ENCODE results near the gene LHX8. TPM values are rescaled to one million over a fixed set of nuclear protein-coding genes. Genes with fewer than 3 reads are reported as not detected.
"Not testable (repeated sequence)": the region's sequence is repeated elsewhere in the genome, so short reads cannot be mapped to it uniquely, and the experiment has no call there.

The LHX8 gene
- total and polyA plus RNA-seq, 7 experiments from 2014 or later, result not detected

DNA sequence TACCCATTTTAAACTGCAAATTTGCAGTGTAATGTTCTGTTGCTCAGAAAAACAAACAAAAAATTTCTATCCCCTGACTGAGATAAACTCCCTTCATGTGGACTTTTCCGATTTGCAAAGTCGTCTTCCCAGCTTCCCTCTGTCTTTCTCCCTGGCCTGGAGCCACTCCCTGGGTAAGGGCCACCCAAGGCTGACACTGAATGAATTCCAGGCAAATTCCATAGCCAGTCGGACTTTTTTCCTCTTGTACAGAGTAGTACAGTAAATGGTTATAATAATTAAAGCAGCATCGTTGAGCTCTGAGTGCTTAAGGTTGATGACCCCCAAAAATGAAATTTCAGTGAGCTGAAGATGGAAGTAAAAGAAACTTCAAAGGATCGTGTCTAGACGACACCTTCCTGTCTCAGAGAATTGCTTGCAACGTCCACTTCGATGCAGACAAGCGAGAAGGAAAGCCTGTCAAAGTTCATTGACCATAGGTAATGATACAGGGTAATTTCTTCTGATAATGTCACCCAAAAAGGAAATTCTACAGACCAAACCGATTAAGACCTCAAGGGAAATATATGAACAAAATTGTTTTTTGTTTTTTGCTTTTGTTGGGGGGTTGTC is 33.6 kb upstream of the LHX8 start:
- H3K36me3 Mint-ChIP-seq, result no peaks in the 10 kb centered on the region
- intact Hi-C loops (cut with micrococcal nuclease), result no loop called here
- ATAC-seq (no peak), DNase-seq (no peak)
- no peaks in the 10 kb centered on the region for H3K9me3 ChIP-seq (ENCODE audit: control insufficient read depth in 2 of 3, low read length in 3 of 3)
- no peaks in the 10 kb centered on the region for H3K4me1 Mint-ChIP-seq
- no peak overlapping the region for H3K4me3 Mint-ChIP-seq
- ChIA-PET CTCF (no interaction called here), POLR2A (no interaction called here)
- no peak overlapping the region for H3K4me3 ChIP-seq (ENCODE audit: low read length)
- H3K27ac ChIP-seq (ENCODE audit: low read depth, low read length), result no peak overlapping the region
- no peaks in the 10 kb centered on the region for H3K36me3 ChIP-seq (ENCODE audit: control insufficient read depth in 2 of 3, insufficient read depth in 3 of 3, low read length in 3 of 3)
- H3K4me1 ChIP-seq (ENCODE audit: control insufficient read depth in 2 of 2, insufficient read depth in 2 of 2, low read length in 2 of 2), result no peaks in the 10 kb centered on the region
- no peaks in the 10 kb centered on the region for H3K27me3 Mint-ChIP-seq
- H3K9me3 Mint-ChIP-seq, result peaks cover 0 to 2% (median 0%) of the 10 kb centered on the region in 11 donors
- no peak overlapping the region for H3K27ac Mint-ChIP-seq
- H3K27me3 ChIP-seq (ENCODE audit: control insufficient read depth in 2 of 2, insufficient read depth in 2 of 2, low read length in 2 of 2), result no peaks in the 10 kb centered on the region

DNA sequence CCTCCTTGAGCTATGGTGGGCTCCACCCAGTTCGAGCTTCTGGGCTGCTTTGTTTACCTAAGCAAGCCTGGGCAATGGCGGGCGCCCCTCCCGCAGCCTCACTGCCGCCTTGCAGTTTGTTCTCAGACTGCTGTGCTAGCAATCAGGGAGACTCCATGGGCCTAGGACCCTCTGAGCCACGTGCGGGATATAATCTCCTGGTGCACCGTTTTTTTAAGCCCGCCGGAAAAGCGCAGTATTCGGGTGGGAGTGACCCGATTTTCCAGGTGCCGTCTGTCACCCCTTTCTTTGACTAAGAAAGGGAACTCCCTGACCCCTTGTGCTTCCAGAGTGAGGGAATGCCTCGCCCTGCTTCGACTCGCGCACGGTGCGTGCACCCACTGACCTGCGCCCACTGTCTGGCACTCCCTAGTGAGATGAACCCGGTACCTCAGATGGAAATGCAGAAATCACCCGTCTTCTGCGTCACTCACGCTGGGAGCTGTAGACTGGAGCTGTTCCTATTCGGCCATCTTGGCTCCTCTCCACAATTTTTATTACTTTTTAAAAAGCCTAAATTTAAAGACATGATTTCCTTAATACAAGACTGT is 21.7 kb upstream of the LHX8 start:
- POLR2A ChIA-PET; H3K27ac ChIP-seq (ENCODE audit: low read depth, low read length); intact Hi-C loops (cut with micrococcal nuclease); ATAC-seq; H3K27me3 Mint-ChIP-seq; H3K4me3 Mint-ChIP-seq; H3K36me3 Mint-ChIP-seq; H3K9me3 ChIP-seq (ENCODE audit: control insufficient read depth in 2 of 3, low read length in 3 of 3); H3K27ac Mint-ChIP-seq; H3K27me3 ChIP-seq (ENCODE audit: control insufficient read depth in 2 of 2, insufficient read depth in 2 of 2, low read length in 2 of 2); H3K9me3 Mint-ChIP-seq; DNase-seq; H3K4me1 Mint-ChIP-seq; H3K36me3 ChIP-seq (ENCODE audit: control insufficient read depth in 2 of 3, insufficient read depth in 3 of 3, low read length in 3 of 3); H3K4me3 ChIP-seq (ENCODE audit: low read length); CTCF ChIA-PET; H3K4me1 ChIP-seq (ENCODE audit: control insufficient read depth in 2 of 2, insufficient read depth in 2 of 2, low read length in 2 of 2): not testable (repeated sequence)

DNA sequence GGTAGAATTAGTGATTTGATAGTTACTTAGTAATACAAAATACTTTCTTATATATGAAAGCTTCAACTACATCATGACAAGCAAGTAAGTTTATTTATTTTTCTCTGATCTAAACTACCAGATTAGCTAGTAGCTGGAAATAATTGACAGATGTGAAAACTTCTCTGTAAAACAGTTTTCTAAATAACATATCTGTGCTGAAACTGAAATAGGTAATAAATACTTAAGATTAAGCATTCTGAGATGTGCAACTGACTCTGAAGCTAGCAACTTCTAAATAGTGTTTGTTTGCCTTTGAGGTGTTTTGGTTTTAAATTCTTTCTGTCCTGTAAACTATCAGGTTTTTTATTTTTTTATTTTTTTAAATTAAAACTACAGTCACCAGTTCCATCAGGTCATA is 18.5 kb upstream of the LHX8 start:
- H3K27me3 ChIP-seq (ENCODE audit: control insufficient read depth in 2 of 2, insufficient read depth in 2 of 2, low read length in 2 of 2), result no peaks in the 10 kb centered on the region
- ChIA-PET POLR2A (no interaction called here), CTCF (no interaction called here)
- Mint-ChIP-seq H3K4me3 (no peak overlapping the region), H3K9me3 (peaks cover 0 to 6% (median 3%) of the 10 kb centered on the region in 11 donors), H3K27me3 (peaks cover 0 to 15% (median 0%) of the 10 kb centered on the region in 5 donors), H3K27ac (no peak overlapping the region), H3K36me3 (no peaks in the 10 kb centered on the region), H3K4me1 (no peaks in the 10 kb centered on the region)
- no peaks in the 10 kb centered on the region for H3K36me3 ChIP-seq (ENCODE audit: control insufficient read depth in 2 of 3, insufficient read depth in 3 of 3, low read length in 3 of 3)
- H3K9me3 ChIP-seq (ENCODE audit: control insufficient read depth in 2 of 3, low read length in 3 of 3), result no peaks in the 10 kb centered on the region
- no peak for ATAC-seq
- no peak overlapping the region for H3K27ac ChIP-seq (ENCODE audit: low read depth, low read length)
- DNase-seq, result no peak
- no peaks in the 10 kb centered on the region for H3K4me1 ChIP-seq (ENCODE audit: control insufficient read depth in 2 of 2, insufficient read depth in 2 of 2, low read length in 2 of 2)
- intact Hi-C loops (cut with micrococcal nuclease), result no loop called here
- no peak overlapping the region for H3K4me3 ChIP-seq (ENCODE audit: low read length)

DNA sequence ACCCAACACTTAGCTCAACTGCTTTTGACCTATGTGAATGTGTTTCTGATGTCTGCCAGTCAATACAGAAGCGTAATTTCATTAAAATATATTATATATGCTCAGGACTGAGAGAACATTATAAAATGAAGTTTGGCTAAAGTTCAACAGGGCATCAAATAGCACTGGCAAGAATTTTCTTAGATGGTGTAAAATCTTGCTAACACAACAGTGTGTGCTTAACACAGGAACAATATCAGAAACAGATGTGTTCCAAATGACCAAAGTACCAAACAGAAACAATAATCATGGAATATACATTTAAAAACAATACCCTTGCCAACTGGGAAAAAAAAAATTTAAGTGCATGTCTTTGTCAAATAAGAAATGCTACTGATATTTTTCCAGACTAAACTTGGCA is 10.4 kb upstream of the LHX8 start:
- Mint-ChIP-seq H3K36me3 (peaks cover 0 to 4% (median 0%) of the 10 kb centered on the region in 5 donors), H3K4me1 (peaks cover 0 to 1% (median 0%) of the 10 kb centered on the region in 7 donors), H3K4me3 (no peak overlapping the region), H3K27me3 (peaks cover 32 to 48% (median 38%) of the 10 kb centered on the region in 5 donors), H3K27ac (no peak overlapping the region), H3K9me3 (peaks cover 0 to 19% (median 8%) of the 10 kb centered on the region in 11 donors)
- no peaks in the 10 kb centered on the region for H3K36me3 ChIP-seq (ENCODE audit: control insufficient read depth in 2 of 3, insufficient read depth in 3 of 3, low read length in 3 of 3)
- no peak overlapping the region for H3K4me3 ChIP-seq (ENCODE audit: low read length)
- DNase-seq (no peak), ATAC-seq (no peak)
- no peak overlapping the region for H3K27ac ChIP-seq (ENCODE audit: low read depth, low read length)
- CTCF ChIA-PET, result no interaction called here
- peaks cover 2 to 18% of the 10 kb centered on the region in 2 donors for H3K27me3 ChIP-seq (ENCODE audit: control insufficient read depth in 2 of 2, insufficient read depth in 2 of 2, low read length in 2 of 2)
- intact Hi-C loops (cut with micrococcal nuclease), result no loop called here
- H3K9me3 ChIP-seq (ENCODE audit: control insufficient read depth in 2 of 3, low read length in 3 of 3), result no peaks in the 10 kb centered on the region
- POLR2A ChIA-PET, result no interaction called here
- H3K4me1 ChIP-seq (ENCODE audit: control insufficient read depth in 2 of 2, insufficient read depth in 2 of 2, low read length in 2 of 2), result no peaks in the 10 kb centered on the region

DNA sequence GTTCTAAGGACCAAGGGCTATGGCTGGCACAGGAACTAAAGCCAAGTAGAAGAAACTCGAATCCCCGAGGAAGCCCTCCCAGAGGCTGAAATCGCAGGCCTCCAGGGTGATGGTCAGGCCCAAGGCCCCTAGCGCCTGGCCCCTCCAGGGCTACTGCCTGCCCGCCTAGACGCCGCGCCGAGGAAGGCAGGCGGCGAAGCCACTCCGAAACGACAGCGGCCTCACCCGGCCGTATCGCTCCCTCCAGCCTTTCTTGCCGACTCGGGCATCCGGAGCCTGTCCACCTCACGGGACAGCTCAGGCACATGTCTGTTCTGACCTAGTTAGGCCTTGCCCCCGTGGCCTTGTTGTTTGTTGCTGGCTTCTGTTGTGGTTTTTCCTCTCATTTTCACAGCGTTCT is 9.7 kb upstream of the LHX8 start:
- DNase-seq (no peak), ATAC-seq (no peak)
- CTCF ChIA-PET, result no interaction called here
- intact Hi-C loops (cut with micrococcal nuclease), result no loop called here
- H3K4me3 ChIP-seq (ENCODE audit: low read length), result no peak overlapping the region
- POLR2A ChIA-PET, result no interaction called here
- H3K27ac ChIP-seq (ENCODE audit: low read depth, low read length), result no peak overlapping the region
- no peaks in the 10 kb centered on the region for H3K4me1 ChIP-seq (ENCODE audit: control insufficient read depth in 2 of 2, insufficient read depth in 2 of 2, low read length in 2 of 2)
- Mint-ChIP-seq H3K27me3 (peaks cover 40 to 54% (median 44%) of the 10 kb centered on the region in 5 donors), H3K4me3 (no peak overlapping the region), H3K4me1 (peaks cover 0 to 1% (median 0%) of the 10 kb centered on the region in 7 donors), H3K36me3 (peaks cover 0 to 4% (median 0%) of the 10 kb centered on the region in 5 donors), H3K9me3 (peaks cover 0 to 23% (median 8%) of the 10 kb centered on the region in 11 donors), H3K27ac (no peak overlapping the region)
- no peaks in the 10 kb centered on the region for H3K36me3 ChIP-seq (ENCODE audit: control insufficient read depth in 2 of 3, insufficient read depth in 3 of 3, low read length in 3 of 3)
- H3K27me3 ChIP-seq (ENCODE audit: control insufficient read depth in 2 of 2, insufficient read depth in 2 of 2, low read length in 2 of 2), result peaks cover 6 to 21% of the 10 kb centered on the region in 2 donors
- H3K9me3 ChIP-seq (ENCODE audit: control insufficient read depth in 2 of 3, low read length in 3 of 3), result no peaks in the 10 kb centered on the region

DNA sequence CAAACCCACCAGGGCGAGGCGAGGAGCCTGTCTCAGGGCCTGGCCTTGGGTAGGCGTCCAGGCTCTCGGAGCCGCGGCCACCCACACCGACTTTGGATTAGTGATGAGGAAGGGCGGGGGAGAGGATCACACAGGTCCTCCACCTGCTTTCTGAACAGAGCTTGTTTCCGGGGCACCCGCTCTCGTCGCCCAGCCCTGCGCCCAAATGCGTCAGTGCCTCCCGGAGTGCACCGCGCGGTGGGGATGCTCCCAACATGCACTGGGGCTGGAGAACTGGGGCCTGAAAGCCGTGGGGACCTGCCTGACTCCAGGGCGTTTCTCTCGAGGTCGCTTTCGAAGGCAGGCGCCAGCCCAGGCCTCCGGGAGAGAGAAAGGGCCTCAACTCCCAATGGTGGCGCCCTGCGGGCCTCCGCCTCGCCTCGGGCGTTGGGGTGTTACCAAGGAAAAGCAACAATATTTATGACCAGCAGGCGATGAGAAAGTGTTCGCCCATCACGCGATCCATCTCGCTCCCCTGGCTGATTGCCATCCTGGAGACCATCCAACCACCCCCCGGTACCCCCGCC is 8.9 kb upstream of the LHX8 start:
- no peak overlapping the region for H3K4me3 Mint-ChIP-seq
- ChIA-PET POLR2A (no interaction called here), CTCF (no interaction called here)
- H3K4me1 Mint-ChIP-seq, result peaks cover 0 to 1% (median 0%) of the 10 kb centered on the region in 7 donors
- DNase-seq, result no peak
- intact Hi-C loops (cut with micrococcal nuclease), result no loop called here
- peaks cover 41 to 56% (median 51%) of the 10 kb centered on the region in 5 donors for H3K27me3 Mint-ChIP-seq
- H3K36me3 Mint-ChIP-seq, result peaks cover 0 to 4% (median 0%) of the 10 kb centered on the region in 5 donors
- H3K9me3 ChIP-seq (ENCODE audit: control insufficient read depth in 2 of 3, low read length in 3 of 3), result no peaks in the 10 kb centered on the region
- peaks cover 0 to 23% (median 8%) of the 10 kb centered on the region in 11 donors for H3K9me3 Mint-ChIP-seq
- H3K27ac ChIP-seq (ENCODE audit: low read depth, low read length), result no peak overlapping the region
- no peak for ATAC-seq
- H3K27me3 ChIP-seq (ENCODE audit: control insufficient read depth in 2 of 2, insufficient read depth in 2 of 2, low read length in 2 of 2), result peaks cover 6 to 21% of the 10 kb centered on the region in 2 donors
- H3K4me1 ChIP-seq (ENCODE audit: control insufficient read depth in 2 of 2, insufficient read depth in 2 of 2, low read length in 2 of 2), result no peaks in the 10 kb centered on the region
- H3K4me3 ChIP-seq (ENCODE audit: low read length), result no peak overlapping the region
- no peak overlapping the region for H3K27ac Mint-ChIP-seq
- no peaks in the 10 kb centered on the region for H3K36me3 ChIP-seq (ENCODE audit: control insufficient read depth in 2 of 3, insufficient read depth in 3 of 3, low read length in 3 of 3)

Measured in naive thymus-derived CD4-positive, alpha-beta T cell (primary cell).